ENCODE measurements around the gene PPY. TPM values are rescaled to one million over a fixed set of nuclear protein-coding genes. Genes with fewer than 3 reads are reported as not detected.

The PPY gene
- total RNA-seq, 3 donors from 2014 or later: not detected

DNA sequence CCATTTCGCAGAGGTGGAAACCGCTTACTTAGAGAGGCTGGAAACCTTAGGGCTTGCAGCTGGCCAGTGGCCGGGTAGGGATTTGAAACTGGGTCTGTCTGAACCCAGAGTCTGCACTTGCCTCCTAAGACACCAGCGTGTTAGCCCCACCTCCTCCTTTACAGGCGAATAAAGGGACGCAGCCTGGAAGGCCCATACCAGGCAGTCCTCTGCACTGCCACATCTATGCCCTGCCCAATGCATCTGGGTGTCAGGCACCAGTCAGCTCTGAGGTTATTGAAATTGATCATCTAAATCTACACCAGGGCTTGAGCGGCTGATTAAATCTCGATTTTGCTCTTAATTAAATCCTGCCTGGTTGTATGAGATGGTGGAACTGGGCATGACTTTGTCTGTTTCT is 42.2 kb upstream of the PPY start:
- H3K4me1 ChIP-seq: no peaks in the 10 kb centered on the region
- no peak for DNase-seq (ENCODE audit: low spot score in 2 of 2)
- no peaks in the 10 kb centered on the region for H3K36me3 ChIP-seq
- peak overlapping the region; percentile 39 to 63 (median 50) for H3K4me3 ChIP-seq
- H3K27me3 ChIP-seq: peaks cover 0 to 26% of the 10 kb centered on the region in 2 donors
- H3K9me3 ChIP-seq: no peaks in the 10 kb centered on the region
- intact Hi-C loops (cut with DNase I; ENCODE audit: low total_unique reads): no loop called here
- no peak overlapping the region for H3K27ac ChIP-seq
- TF ChIP-seq POLR2AphosphoS5 (IDR thresholded peaks at IDR 0.05): no peak
- TF ChIP-seq POLR2A (IDR thresholded peaks at IDR 0.05): no peak
- TF ChIP-seq, protein P1, sequence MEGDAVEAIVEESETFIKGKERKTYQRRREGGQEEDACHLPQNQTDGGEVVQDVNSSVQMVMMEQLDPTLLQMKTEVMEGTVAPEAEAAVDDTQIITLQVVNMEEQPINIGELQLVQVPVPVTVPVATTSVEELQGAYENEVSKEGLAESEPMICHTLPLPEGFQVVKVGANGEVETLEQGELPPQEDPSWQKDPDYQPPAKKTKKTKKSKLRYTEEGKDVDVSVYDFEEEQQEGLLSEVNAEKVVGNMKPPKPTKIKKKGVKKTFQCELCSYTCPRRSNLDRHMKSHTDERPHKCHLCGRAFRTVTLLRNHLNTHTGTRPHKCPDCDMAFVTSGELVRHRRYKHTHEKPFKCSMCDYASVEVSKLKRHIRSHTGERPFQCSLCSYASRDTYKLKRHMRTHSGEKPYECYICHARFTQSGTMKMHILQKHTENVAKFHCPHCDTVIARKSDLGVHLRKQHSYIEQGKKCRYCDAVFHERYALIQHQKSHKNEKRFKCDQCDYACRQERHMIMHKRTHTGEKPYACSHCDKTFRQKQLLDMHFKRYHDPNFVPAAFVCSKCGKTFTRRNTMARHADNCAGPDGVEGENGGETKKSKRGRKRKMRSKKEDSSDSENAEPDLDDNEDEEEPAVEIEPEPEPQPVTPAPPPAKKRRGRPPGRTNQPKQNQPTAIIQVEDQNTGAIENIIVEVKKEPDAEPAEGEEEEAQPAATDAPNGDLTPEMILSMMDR (IDR thresholded peaks at IDR 0.05): no peak

DNA sequence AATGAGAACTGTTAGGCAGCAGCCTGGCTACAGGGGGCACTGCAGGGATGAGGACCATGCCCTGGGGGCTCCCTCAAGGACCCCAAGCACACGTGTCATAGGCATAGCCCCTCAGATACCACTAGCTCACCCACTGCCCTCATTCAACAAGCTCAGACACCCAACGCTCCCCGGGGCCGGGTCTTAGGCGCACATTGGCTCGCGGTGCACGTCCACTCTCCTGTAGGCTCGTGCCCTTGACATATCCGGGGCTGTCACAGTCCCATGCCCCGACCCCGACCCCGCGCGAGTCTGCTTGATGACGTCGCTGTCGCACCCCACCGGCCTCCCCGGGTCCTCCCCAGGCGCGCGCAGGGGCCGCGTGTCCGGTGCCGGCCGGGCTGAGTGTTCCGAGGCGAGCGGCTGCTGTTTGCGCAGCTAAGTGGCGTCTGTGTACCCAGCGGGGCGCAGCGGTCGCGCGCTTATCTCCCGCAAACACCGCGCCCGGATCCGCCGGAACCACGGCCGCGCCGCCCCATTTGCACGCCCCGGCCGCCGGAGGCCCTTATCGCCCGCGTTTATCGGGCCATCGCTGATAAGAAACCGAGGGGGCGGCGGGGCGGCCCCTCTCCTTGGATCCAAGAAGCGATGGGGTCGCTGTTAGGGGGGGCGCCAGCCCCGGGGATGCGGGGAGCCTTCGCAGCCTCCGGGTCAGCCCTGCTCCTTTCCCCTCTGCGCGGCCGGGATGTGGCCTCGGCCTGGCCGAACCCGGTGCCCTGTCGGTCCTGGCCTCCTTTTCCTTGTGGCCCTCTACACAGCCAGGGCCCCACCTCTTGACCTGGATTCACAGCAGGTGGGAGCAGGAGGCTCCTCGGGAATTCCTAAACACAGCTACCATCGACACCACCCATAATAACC is 41.5 kb upstream of the PPY start:
- Histone ChIP-seq H3K27me3 (peaks cover 0 to 26% of the 10 kb centered on the region in 2 donors), H3K27ac (no peak overlapping the region), H3K9me3 (no peaks in the 10 kb centered on the region), H3K4me1 (no peaks in the 10 kb centered on the region), H3K36me3 (no peaks in the 10 kb centered on the region), H3K4me3 (peak overlapping the region; percentile 39 to 63 (median 50))
- TF ChIP-seq, protein P1 (IDR thresholded peaks at IDR 0.05): no peak
- no peak for TF ChIP-seq POLR2AphosphoS5 (IDR thresholded peaks at IDR 0.05)
- no peak for TF ChIP-seq POLR2A (IDR thresholded peaks at IDR 0.05)
- DNase-seq (ENCODE audit: low spot score in 2 of 2): no peak
- intact Hi-C loops (cut with DNase I; ENCODE audit: low total_unique reads): no loop called here

DNA sequence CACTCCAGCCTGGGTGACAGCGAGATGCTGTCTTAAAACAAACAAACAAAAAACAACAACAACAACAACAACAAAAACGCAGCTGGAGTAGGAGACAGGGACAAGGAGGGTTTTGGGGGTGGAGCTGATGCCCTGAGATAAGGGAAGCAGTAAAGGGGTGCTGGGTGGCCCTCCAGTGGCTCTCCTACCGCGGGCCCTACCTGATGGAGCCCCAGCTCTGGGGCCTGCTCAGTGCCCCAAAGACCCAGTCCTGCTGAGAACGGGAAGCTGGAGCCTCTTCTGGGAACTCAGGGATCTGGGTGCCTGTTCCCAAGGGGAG is 40.9 kb upstream of the PPY start:
- TF ChIP-seq POLR2A (IDR thresholded peaks at IDR 0.05): no peak
- no peak for TF ChIP-seq POLR2AphosphoS5 (IDR thresholded peaks at IDR 0.05)
- TF ChIP-seq, protein P1 (IDR thresholded peaks at IDR 0.05): no peak
- no peaks in the 10 kb centered on the region for H3K4me1 ChIP-seq
- peaks cover 0 to 26% of the 10 kb centered on the region in 2 donors for H3K27me3 ChIP-seq
- no peaks in the 10 kb centered on the region for H3K9me3 ChIP-seq
- no peak for DNase-seq (ENCODE audit: low spot score in 2 of 2)
- intact Hi-C loops (cut with DNase I; ENCODE audit: low total_unique reads): no loop called here
- H3K27ac ChIP-seq: no peak overlapping the region
- no peaks in the 10 kb centered on the region for H3K36me3 ChIP-seq
- no peak overlapping the region for H3K4me3 ChIP-seq

DNA sequence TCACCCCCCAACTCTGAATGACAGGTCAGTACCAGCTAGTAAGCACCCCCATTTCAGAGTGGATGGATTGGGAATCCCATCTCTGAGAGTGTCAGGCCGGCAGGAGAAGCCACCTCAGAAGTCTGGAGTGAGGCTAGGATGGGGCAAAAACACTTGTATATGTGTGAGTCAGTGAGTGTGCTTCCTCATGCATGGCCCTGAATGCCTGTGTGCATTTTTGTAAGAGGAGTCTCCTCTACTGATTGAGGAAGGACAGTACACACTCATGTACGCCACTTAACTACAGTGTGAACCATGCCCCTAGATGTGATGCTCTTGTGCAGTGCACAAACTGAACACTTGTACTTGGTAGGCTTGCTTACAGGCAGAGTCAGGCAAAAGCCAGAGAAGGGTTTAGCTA is 39.9 kb upstream of the PPY start:
- no peaks in the 10 kb centered on the region for H3K36me3 ChIP-seq
- H3K9me3 ChIP-seq: no peaks in the 10 kb centered on the region
- H3K4me3 ChIP-seq: no peak overlapping the region
- intact Hi-C loops (cut with DNase I; ENCODE audit: low total_unique reads): no loop called here
- no peak for DNase-seq (ENCODE audit: low spot score in 2 of 2)
- no peaks in the 10 kb centered on the region for H3K4me1 ChIP-seq
- TF ChIP-seq POLR2A (IDR thresholded peaks at IDR 0.05): no peak
- TF ChIP-seq POLR2AphosphoS5 (IDR thresholded peaks at IDR 0.05): no peak
- TF ChIP-seq, protein P1 (IDR thresholded peaks at IDR 0.05): no peak
- no peak overlapping the region for H3K27ac ChIP-seq
- H3K27me3 ChIP-seq: peaks cover 0 to 26% of the 10 kb centered on the region in 2 donors

DNA sequence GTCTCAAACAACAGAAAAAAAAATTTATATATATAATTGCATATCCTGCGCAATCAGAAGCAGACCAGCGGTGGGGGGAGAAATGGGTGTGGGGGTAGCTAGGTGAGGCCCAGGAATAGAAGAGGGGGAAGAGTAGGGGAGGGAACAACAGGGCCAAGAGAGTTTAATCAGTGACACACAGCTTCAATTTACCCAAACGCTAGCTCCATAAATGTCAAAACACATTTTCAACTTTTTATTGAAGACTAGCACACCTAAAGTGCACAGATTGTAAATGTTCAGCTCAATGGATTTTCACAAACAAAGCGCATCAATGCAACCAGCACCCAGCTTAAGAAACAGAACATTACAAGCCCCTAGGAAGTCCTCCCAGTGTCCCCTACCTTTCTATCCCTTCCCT is 37.4 kb upstream of the PPY start:
- intact Hi-C loops (cut with DNase I; ENCODE audit: low total_unique reads): no loop called here
- peaks cover 0 to 26% of the 10 kb centered on the region in 2 donors for H3K27me3 ChIP-seq

More for the DNA sequence above, 37.4 kb upstream of the PPY start:
- H3K27ac ChIP-seq: no peak overlapping the region
- H3K4me1 ChIP-seq: no peaks in the 10 kb centered on the region
- H3K9me3 ChIP-seq: no peaks in the 10 kb centered on the region
- no peak for TF ChIP-seq POLR2A (IDR thresholded peaks at IDR 0.05)
- no peak for TF ChIP-seq POLR2AphosphoS5 (IDR thresholded peaks at IDR 0.05)
- TF ChIP-seq, protein P1 (IDR thresholded peaks at IDR 0.05): no peak
- no peaks in the 10 kb centered on the region for H3K36me3 ChIP-seq
- DNase-seq (ENCODE audit: low spot score in 2 of 2): no peak
- no peak overlapping the region for H3K4me3 ChIP-seq
